GM10847 (cell line): ENCODE results near the gene CLN5.

Source experiments
- POLR2A ChIP-seq: IDR thresholded peaks from 2 replicates; pipeline ENCODE4 v1.6.1; 2011; ENCODE audit not compliant: insufficient read length; ENCODE audit errors: extremely low read depth

The CLN5 gene

DNA sequence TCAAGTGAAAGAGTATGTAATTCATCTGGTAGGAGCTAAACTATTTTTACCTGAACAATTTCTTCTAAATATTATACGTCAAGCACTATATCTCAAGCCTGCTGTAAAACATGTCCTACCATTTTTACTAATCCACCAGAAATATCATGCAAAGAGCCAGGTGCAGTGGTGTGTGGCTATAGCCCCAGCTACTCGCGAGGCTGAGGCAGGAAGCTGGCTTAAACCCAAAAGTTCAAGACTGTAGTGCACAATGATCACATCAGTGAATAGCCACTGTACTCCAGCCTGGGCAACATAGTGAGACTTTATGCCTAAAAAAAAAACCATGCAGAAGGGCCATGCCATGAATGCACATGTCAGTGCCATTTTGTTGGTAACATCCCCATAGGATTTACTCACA lies 20.7 kb upstream of the CLN5 start:
- no peak for TF ChIP-seq POLR2A

DNA sequence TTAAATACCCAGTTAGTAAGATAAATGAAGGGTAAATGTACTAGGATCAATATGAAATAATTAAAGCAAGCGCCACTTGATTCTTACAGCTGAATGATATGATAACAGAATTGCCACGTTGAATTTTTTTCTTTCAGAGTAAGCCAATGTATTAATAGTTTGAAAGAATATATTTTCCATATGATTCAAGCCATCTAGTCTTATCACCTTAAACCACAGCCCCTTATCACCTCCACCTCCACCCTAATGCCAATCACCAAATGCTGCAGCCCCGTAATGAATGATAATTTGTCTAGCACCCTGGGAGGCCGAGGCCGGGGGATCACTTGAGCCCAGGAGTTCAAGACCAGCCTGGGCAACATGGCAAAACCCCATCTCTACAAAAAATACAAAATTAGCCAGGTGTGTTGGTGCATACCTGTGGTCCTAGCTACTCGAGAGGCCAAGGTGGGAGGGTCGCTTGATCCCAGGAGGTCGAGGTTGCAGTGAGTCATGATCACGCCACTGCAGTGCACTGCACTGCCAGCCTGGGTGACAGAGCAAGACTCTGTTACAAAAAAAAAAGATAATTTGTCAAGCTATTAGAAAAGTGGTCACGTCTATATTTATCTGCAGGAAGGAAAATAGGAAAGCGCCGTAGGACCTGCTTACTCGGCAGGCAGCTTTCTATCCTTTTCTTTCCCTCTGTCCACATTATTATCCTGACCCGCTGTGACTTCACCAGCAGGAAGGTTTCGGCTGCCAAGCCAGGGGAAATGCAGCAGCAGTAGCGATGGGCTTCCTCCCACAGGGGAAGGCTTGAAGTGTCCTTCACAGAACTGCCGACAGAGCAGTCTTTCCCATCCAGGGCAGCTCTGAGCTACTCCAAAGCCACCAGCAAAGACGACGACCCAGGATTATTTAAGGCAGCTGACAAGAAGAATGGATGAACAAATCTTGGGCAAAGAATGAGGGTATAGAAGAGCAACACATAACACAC lies 19.7 kb upstream of the CLN5 start:
- TF ChIP-seq POLR2A, result no peak

DNA sequence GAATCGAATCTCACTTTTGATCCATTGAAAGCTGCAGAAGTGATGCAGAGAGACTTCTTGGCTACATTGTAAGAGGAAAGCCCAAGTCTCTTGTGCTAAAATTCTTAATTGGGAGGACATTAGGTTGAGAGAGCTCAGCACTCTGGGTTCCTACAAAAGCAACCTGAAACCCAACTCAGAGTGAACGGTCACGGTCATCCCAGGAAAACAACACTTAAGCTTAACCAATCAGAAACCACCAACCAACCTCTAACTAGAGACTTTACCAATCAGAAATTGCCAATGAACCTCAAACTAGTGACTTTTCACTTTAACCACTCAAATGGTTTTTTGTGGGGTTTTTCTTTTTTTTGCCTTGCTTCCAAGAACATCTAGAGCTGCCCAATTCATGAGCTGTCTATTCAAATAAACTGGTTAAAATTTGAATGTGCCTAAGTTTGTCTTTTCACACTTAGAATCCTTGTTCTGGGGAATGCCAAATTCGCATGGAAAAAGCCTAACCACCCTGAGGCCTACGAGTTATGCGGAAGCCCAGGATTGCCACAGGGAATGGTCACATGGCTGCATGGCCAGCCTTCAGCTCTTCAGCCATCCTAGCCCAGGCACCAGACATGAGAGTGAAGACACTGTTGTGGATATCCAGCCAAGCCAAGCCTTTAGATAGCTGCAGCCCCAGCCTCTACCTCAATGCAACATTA lies 17.8 kb upstream of the CLN5 start:
- no peak for TF ChIP-seq POLR2A

DNA sequence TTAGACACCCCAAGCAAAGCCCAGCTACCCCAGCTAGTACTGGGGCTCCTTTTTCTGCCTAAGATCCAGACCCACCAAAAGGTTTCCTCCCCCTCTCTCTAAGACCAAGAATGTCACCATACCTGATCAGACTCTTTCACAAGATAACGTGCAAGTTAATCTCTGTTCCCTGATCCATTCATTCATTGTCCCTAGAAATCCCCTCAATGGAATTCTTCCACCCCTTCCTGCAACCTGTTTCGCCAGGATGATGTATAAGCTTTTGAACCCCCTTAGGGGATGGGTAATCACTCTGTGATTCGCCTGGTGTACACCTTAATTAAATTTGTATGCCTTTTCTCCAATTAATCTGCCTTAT lies 17.3 kb upstream of the CLN5 start:
- no peak for TF ChIP-seq POLR2A

DNA sequence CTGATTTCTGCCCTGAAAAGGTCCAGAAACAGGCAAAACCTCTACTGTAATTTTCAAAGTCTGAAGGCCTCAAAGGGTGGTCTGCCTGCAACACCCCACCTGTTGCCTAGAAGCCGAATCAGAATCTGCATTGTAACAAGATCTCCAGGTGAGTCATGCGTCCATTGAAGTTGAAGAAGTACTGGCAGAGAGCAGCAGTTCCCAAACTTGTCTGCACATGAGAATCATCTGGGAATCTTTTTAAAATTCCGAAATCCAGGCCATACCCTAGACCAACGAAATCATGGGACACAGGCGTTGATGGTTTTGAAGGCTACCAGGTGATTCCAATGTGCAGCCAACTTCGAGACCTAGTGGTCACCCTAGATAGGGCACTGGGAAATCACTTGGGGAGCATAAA lies 16.0 kb upstream of the CLN5 start:
- no peak for TF ChIP-seq POLR2A

DNA sequence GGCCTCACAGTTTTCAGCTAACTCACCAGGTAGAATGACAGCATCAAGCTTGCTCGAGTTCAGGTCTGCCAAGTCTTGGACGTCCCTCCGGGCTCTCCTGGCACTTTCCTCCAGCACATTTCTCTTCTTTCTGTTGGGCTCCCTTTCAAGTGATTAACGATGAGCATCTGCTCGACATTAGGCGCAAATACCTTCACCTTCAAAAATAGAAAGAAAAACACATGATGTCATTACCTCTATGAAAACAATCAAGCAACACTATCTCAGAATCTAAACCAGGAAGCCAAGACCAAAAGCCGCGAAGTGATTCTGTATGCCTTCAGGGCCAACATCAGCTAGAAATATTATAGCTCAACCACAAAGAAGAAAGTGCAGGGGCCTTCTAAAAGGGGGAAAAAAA lies 15.4 kb upstream of the CLN5 start:
- TF ChIP-seq POLR2A, result no peak

DNA sequence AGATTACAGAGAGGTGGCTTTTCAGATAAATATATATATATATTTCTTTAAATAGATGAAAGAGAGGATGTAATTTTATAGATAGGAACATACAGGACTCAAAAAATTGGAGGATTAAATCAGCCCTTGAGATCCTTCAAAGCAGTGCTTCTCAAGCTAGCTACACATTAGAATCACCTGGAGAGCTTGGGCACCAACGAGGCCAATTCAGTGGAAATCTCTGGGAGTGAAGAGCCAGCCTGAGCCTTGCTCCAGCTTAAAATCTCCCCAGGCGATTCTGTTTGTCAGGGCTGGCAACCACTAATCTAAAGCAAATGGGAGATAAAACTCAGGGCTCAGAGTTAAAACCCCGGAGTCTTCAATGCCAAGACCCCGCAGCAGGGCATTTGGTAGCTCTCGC lies 15.0 kb upstream of the CLN5 start:
- no peak for TF ChIP-seq POLR2A

DNA sequence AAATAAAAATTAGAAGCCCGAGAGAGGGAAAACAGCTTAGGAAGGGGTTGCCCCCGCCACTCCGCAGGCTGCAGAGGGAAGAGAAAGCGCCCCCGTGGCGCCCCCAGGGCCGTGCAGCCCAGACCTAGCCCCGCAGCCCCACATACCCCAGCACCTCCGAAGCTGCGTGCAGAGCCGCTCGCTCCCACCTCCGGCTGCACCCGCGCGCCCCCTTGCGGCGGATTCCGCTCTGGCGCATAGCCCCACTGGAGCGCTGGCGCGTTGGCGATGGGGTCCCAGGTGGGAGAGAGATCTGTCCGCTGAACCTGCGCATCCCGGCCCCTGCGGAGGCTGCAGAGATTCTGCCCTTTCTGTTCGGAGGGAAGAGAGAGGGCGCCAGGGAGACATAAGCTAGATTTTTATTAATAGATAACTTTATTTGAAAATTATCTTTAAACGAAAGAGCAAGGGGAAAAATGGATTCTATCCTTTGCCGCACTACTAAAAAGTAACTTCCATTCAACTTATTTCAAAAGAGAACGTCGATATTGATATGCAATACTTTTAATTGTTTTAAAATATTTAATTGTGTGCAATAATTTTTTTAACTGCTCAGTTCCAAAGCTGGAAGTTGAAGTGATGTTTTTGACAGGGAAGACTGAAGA lies 11.7 kb upstream of the CLN5 start:
- TF ChIP-seq POLR2A, result no peak

DNA sequence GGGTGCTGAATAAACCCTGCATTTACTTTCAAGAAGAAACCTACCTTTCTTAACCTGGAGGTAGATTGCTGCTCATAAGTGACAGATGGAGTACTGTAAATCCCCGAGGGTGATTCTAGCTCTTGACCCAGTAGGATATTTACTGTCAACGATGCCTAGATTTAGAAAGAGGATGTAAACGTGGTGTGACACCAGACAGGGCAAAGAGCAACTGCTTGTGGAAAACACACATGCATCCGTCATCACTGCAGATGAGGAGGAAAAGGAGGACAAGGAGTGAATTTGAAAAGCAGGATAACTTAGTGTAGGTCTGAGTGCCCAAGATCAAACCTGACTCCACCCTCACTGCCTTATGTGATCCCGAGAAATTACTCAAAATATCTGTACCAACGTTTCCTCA lies 9.8 kb upstream of the CLN5 start:
- no peak for TF ChIP-seq POLR2A

DNA sequence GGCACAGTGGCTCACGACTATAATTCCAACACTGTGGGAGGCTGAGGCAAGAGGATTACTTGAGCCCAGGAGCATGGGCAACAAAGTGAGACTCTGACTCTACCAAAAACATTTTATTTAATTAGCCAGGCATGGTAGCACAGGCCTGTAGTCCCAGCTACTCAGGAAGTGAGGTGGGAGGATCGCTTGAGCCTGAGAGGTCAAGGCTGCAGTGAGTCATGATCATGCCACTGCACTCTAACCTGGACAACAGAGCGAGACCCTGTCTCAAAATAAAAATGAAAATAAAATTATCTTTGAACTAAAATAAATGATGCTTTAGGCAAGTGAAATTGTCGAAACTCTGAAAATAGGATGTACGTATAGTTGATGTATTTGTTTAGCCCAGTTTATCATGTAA lies 8.2 kb upstream of the CLN5 start:
- no peak for TF ChIP-seq POLR2A

DNA sequence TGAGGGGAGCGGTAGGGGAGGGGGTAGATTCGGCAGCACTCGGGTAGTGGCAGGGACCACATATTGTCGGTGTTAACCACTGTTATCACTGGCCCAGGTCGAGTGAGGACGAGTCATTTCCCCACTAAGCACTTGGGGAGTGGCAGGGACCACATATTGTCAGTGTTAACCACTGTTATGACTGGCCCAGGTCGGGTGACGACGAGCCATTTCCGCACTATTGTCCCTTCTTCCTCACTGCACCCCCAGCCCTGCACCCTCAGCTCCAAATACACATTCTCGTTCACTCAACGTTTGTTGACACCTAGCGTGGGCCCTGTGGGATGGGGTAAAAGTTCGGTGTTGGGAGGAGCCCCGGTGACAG lies 467 bp upstream of the CLN5 start:
- TF ChIP-seq POLR2A, result no peak

DNA sequence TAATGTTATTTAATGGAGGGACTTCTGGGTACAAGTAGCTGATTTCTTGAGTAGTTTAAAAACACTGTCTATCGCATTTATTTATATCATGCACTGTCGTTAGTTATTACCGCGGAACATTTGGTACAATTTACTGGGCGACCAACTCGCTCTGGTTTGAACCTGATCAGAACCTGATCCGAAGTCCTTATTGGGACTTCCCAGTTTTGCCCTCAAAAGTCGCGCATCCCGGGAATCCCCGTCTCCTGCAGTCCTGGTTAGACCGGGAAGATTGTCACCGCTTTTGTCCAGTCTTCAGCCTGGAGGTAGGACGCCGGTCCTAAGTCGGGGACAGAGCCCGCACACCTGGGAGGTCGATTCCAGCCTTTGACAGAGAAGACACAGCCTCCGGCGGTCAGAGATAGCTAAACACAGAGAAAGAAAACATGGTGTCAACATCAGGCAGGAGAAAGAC lies 694 bp downstream of the CLN5 start:
- TF ChIP-seq POLR2A, result no peak

DNA sequence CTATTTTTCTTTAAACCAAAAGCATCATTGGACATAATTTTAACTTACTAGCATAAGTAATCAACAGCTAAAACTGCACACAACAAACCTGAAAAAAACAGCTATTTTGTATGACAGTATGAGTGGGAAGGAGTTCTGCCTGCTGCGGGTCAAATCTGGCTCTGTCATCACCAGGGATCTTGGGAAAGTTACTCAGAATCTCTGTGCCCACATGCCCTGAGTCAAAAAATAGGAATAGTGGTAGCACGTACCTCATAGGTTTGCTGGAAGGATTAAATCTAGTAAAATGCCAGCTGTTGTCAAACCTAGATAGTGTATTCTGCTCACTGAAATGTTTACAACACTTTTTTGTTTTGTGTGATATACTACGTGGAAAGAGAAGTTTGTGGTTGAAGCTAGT lies 1.1 kb downstream of the CLN5 start:
- no peak for TF ChIP-seq POLR2A

DNA sequence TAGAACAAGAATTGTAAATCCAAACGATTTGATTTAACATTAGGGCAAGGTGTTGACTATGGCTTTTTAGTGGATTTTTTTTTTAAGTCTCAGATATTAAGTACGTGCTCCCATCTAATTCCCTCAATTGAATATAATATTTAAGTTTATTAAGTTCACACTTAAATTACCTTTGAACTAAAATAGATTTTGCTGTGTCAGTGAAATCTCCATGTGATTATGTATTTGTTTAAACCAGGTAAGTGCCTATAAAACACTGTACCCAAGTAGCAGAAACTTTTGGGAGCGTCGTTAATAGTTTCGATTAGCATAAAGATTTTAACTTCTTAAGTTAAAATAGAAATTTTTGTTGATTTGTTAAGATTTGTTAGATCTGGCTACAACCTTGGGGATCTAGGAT lies 1.6 kb downstream of the CLN5 start:
- TF ChIP-seq POLR2A, result no peak

DNA sequence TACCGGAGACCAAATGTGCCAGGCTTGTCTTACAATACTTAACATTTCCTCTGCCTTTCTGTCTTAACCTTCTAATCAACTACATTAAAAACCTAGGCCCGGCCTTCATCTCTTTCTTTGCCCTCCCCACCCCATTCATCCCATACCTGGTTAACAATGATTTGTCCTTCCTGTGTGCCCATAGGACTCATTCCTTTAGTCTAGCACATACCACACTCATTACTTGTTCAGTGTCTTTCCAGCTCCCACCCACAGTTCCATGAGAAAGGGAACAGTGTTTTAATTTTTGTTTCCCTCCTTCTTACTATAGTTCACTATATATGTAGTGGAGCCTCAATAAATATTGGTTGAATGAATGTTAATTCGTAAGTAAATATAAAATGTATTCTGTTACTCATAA lies 2.4 kb downstream of the CLN5 start:
- no peak for TF ChIP-seq POLR2A

DNA sequence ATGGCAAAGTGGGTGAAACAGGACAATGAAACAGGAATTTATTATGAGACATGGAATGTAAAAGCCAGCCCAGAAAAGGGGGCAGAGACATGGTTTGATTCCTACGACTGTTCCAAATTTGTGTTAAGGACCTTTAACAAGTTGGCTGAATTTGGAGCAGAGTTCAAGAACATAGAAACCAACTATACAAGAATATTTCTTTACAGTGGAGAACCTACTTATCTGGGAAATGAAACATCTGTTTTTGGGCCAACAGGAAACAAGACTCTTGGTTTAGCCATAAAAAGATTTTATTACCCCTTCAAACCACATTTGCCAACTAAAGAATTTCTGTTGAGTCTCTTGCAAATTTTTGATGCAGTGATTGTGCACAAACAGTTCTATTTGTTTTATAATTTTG lies 8.6 kb downstream of the CLN5 start:
- TF ChIP-seq POLR2A, result no peak
